HepG2 (cell line): Measurements from ENCODE around the gene PKP1. TPM values are rescaled to one million over a fixed set of nuclear protein-coding genes. Genes with fewer than 3 reads are reported as not detected.

ENCODE experiments used
- ATAC-seq: fragments of 200-7000 bp; cut with Tn5 transposase; 3 replicates; pipeline ENCODE4 v1.9.1; 2020; ENCODE audit warnings: mild to moderate bottlenecking, moderate library complexity
- BruUV-seq: library from RNA; stranded (reverse); fragments of 400-500 nt; replicated peaks from 2 replicates; lab custom pipeline; 2021; lab: Mats Ljungman, UMichigan
- CTCF ChIA-PET: fragments of 300-600 bp; formaldehyde crosslinking; extraction: SDS; loops from one replicate; lab custom pipeline; 2021; ENCODE audit warnings: low total read pairs, inconsistent platforms, low intra/inter-chr PET ratio; lab: Yijun Ruan, JAX
- POLR2A ChIA-PET: fragments of 350-600 bp; sonication (Branson Sonifier 250); formaldehyde crosslinking; loops from one replicate; lab custom pipeline; 2020; ENCODE audit warnings: antibody characterized with exemption, inconsistent platforms; lab: Yijun Ruan, JAX
- DNase-seq: peaks from one replicate; pipeline ENCODE4 v3.0.0-alpha.2; 2015; ENCODE audit warnings: low spot score
- FAIRE-seq: peaks from 3 replicates; lab custom pipeline; 2011; peaks lifted over from hg19 to GRCh38; lab: Jason Lieb, UNC
- H2AFZ ChIP-seq: one replicate; pipeline ENCODE4 v1.6.1; 2011; ENCODE audit warnings: low read length, inconsistent platforms
- H3K27ac ChIP-seq: fragments of 300-600 bp; 3 replicates; pipeline ENCODE4 v1.8.0; 2011; ENCODE audit warnings: mixed run types, mild to moderate bottlenecking, mixed read lengths, low read length, inconsistent platforms; ENCODE audit not compliant: insufficient read depth; ENCODE audit errors: extremely low read length
- H3K27me3 ChIP-seq, 2 experiments: fragments of 200-600 bp in 1 of 2; 2 replicates in 1 of 2; 3 replicates in 1 of 2; pipeline versions ENCODE4 v1.6.0 to v1.8.0; 2011; ENCODE audit warnings: low read length in 2 of 2, mild to moderate bottlenecking in 2 of 2, moderate library complexity in 2 of 2, inconsistent platforms in 1 of 2; ENCODE audit not compliant: insufficient read depth in 2 of 2, control insufficient read depth in 1 of 2
- H3K36me3 ChIP-seq, 2 experiments: fragments of 200-600 bp in 1 of 2; replicated peaks in 1 of 2; 2 replicates in 1 of 2; 3 replicates in 1 of 2; pipeline versions ENCODE4 v1.5.1 to v1.8.0; 2011; ENCODE audit warnings: low read length in 2 of 2, inconsistent platforms in 1 of 2; ENCODE audit not compliant: insufficient read depth in 2 of 2, control insufficient read depth in 1 of 2
- H3K4me1 ChIP-seq: 2 replicates; pipeline ENCODE4 v1.5.1; 2012; ENCODE audit warnings: low read length, inconsistent platforms; ENCODE audit not compliant: insufficient read depth
- H3K4me2 ChIP-seq: 2 replicates; pipeline ENCODE4 v1.6.0; 2011; ENCODE audit warnings: low read depth, low read length, inconsistent platforms
- H3K4me3 ChIP-seq, 3 experiments: fragments of 200-600 bp in 1 of 3; sonication (generic), shearing (Covaris generic) in 1 of 3; replicated peaks in 1 of 3; 2 replicates each; pipeline ENCODE4 v1.5.1; 2011 to 2016; ENCODE audit warnings: low read length in 3 of 3, inconsistent platforms in 2 of 3, low read depth in 2 of 3, mild to moderate bottlenecking in 2 of 3, control low read depth in 1 of 3, mixed read lengths in 1 of 3; ENCODE audit not compliant: insufficient read depth in 1 of 3
- H3K79me2 ChIP-seq: one replicate; pipeline ENCODE4 v1.6.1; 2011; ENCODE audit warnings: low read length, inconsistent platforms; ENCODE audit not compliant: insufficient read depth
- H3K9ac ChIP-seq: 2 replicates; pipeline ENCODE4 v1.6.0; 2011; ENCODE audit warnings: mild to moderate bottlenecking, low read depth, low read length, inconsistent platforms; ENCODE audit not compliant: insufficient read depth
- H3K9me3 ChIP-seq: 2 replicates; pipeline ENCODE4 v1.5.1; 2012; ENCODE audit warnings: mild to moderate bottlenecking, low read length
- H4K20me1 ChIP-seq: 2 replicates; pipeline ENCODE4 v1.6.0; 2011; ENCODE audit warnings: inconsistent platforms, mild to moderate bottlenecking, low read length, moderate library complexity; ENCODE audit not compliant: insufficient read depth
- HDAC1 ChIP-seq: sonication (generic); formaldehyde crosslinking; IDR thresholded peaks from 2 replicates; pipeline ENCODE4 v1.5.1; 2020; ENCODE audit warnings: mild to moderate bottlenecking, missing genetic modification reagents
- MAF1 ChIP-seq: sonication (generic); formaldehyde crosslinking; IDR thresholded peaks from 2 replicates; pipeline ENCODE4 v1.5.0; 2020; ENCODE audit warnings: missing genetic modification reagents, borderline replicate concordance
- MAZ ChIP-seq, 2 experiments: sonication (generic) in 1 of 2; formaldehyde crosslinking in 1 of 2; IDR thresholded peaks; 2 replicates each; pipeline versions ENCODE4 v1.5.0 to v1.6.1; 2012 to 2020; ENCODE audit warnings: low read depth in 2 of 2, mild to moderate bottlenecking in 2 of 2, borderline replicate concordance in 1 of 2, improper control_type of control experiment in 1 of 2, low read length in 1 of 2, missing genetic modification reagents in 1 of 2, moderate library complexity in 1 of 2
- SMC3 ChIP-seq: IDR thresholded peaks from 2 replicates; pipeline ENCODE4 v1.6.1; 2011; ENCODE audit warnings: low read length, improper control_type of control experiment
- SRSF1 ChIP-seq: fragments of 200-400 bp; formaldehyde crosslinking; optimal IDR thresholded peaks from 2 replicates; pipeline ENCODE3; 2017; ENCODE audit warnings: mild to moderate bottlenecking, low read depth, low read length, moderate library complexity
- STAG1 ChIP-seq: sonication (generic); formaldehyde crosslinking; IDR thresholded peaks from 2 replicates; pipeline ENCODE4 v1.4.0; 2020; ENCODE audit warnings: missing genetic modification reagents
- ZEB1 ChIP-seq: IDR thresholded peaks from 2 replicates; pipeline ENCODE4 v1.6.1; 2012; ENCODE audit warnings: mild to moderate bottlenecking, low read depth, inconsistent platforms; ENCODE audit not compliant: insufficient replicate concordance
- ZNF773 ChIP-seq: sonication (generic); formaldehyde crosslinking; IDR thresholded peaks from 2 replicates; pipeline ENCODE4 v1.4.0; 2020; ENCODE audit warnings: missing genetic modification reagents, borderline replicate concordance
- WGBS: methylation state at CpG from one replicate; pipeline ENCODE4 v1.1.6; 2017; ENCODE audit warnings: low lambda C conversion rate; 5-methylcytosine and 5-hydroxymethylcytosine counted together
- in situ Hi-C: cut with HindIII; loops from 2 replicates; pipeline ENCODE4 v1.10.0; 2017; ENCODE audit warnings: low pct_unique_long_range_greater_than_20kb; ENCODE audit not compliant: extremely low pct_ligation_motif_present
- intact Hi-C: fragments of 100-400 bp; cut with micrococcal nuclease; formaldehyde crosslinking; loops from one replicate; pipeline ENCODE4 v1.10.0; 2022; ENCODE audit not compliant: unreplicated experiment
- polyA plus RNA-seq, 8 experiments: library from polyadenylated mRNA; depleted of rRNA in 3 of 8; stranded (reverse) in 7 of 8; unstranded in 1 of 8; fragments of >200 nt; fragmentation: Illumina TruSeq in 4 of 8; extraction: Trizol in 4 of 8; gene quantifications; 2 replicates each; pipeline versions ENCODE4 v1.2.1 to v1.2.3, GENCODE V29; 2011 to 2016; ENCODE audit warnings: low read depth in 4 of 8, missing spikeins in 1 of 8, mixed read lengths in 1 of 8; ENCODE audit not compliant: insufficient read depth in 1 of 8
- total RNA-seq, 5 experiments: library from RNA; depleted of rRNA; stranded (reverse); fragments of >200 nt; fragmentation: Illumina TruSeq; extraction: Trizol; gene quantifications; 2 replicates each; pipeline ENCODE4 v1.2.3, GENCODE V29; 2016; ENCODE audit warnings: low read depth in 1 of 5
- TF ChIP-seq, protein P1 (sequence below): sonication (generic); formaldehyde crosslinking; IDR thresholded peaks from 2 replicates; pipeline ENCODE4; 2020; ENCODE audit warnings: missing genetic modification reagents, mild to moderate bottlenecking, borderline replicate concordance
- TF ChIP-seq, protein P2 (sequence below): sonication (generic); formaldehyde crosslinking; IDR thresholded peaks from 2 replicates; pipeline ENCODE4 v1.9.0; 2022; ENCODE audit warnings: missing genetic modification reagents, mild to moderate bottlenecking, borderline replicate concordance
- TF ChIP-seq, protein P3 (sequence below): sonication (generic); formaldehyde crosslinking; IDR thresholded peaks from 2 replicates; pipeline ENCODE4 v1.5.1; 2020; ENCODE audit warnings: mild to moderate bottlenecking, missing genetic modification reagents, moderate library complexity

PKP1 gene
- total and polyA plus RNA-seq, 2 of the 13 experiments (the other 11 are each of a cell fraction or from before 2014, with no cell fraction given): not detected

DNA sequence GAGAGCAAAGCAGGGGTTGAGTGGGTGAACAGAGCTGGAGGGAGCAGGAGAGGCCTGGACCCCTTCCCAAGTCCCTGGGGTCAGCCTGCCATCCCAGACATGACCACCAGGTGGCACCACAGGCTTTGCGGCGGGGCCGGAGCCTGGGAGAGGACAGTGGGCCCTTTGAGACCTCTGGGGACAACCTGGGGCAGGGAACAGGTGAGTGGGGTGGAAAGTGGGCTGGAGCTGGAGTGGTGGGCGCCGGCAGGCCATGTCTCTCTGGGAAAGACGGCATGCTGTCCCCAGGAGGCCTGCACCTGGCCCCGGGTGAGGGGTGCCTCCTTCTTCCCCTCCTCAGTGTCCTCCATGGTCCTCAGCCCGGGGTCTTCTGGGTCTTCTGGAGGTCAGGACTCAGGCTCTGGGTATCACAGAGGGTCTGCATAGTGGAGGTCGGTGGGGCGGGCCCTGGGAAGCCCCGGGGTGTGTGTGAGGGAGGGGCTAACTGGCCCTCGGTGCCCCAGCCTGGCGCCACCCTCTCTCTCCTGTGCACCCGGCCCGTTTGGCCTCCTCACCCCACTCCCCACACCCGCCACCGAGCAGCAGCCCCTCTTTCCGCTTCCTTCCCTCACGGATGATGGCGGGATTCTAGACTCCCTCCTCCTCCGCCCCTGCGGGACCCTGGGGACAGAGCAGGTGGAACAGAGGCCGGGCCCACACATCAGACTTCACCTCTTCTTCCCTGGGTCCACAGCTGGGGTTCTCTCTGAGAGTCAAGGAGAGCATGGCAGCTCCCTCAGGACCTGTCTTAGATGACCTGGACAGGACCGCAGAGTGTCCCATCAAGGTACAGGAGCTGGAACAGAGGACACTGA lies 28.5 kb upstream of the PKP1 start:
- DNase-seq (peak; percentile 15), FAIRE-seq (peak; percentile 32), ATAC-seq (peak; percentile 92)
- Histone ChIP-seq H2AFZ (no peak overlapping the region), H3K79me2 (no peaks in the 10 kb centered on the region), H3K9me3 (no peaks in the 10 kb centered on the region), H3K4me3 (no peak overlapping the region), H3K27me3 (peaks cover 3 to 7% of the 10 kb centered on the region in 2 experiments; a peak in 4 of 5 replicates), H3K36me3 (no peaks in the 10 kb centered on the region), H3K27ac (no peak overlapping the region), H3K4me1 (no peaks in the 10 kb centered on the region), H3K4me2 (no peak overlapping the region), H3K9ac (no peak overlapping the region), H4K20me1 (no peaks in the 10 kb centered on the region; the same call in 1 of the 2 replicates)
- intact Hi-C loops (loop anchor here (1.0 to 2.0 kb wide), 2 partner anchors 92 to 106 kb away; no protein-coding TSS in a partner anchor), in situ Hi-C loops (no loop called here)
- whole genome bisulfite sequencing: 25% methylated on average over 8 of the region's 24 CpGs
- POLR2A ChIA-PET: no interaction called here
- CTCF ChIA-PET: interaction anchor here (0.7 to 2.6 kb wide), 3 partner anchors 92 to 106 kb away, joined by 3 to 37 read pairs (median 4); no protein-coding TSS in a partner anchor
- no TSS peak for BruUV-seq
- no peak for TF ChIP-seq SRSF1
- peak; percentile 88 for TF ChIP-seq STAG1 (CRISPR knock-in tag)
- TF ChIP-seq, protein P1, sequence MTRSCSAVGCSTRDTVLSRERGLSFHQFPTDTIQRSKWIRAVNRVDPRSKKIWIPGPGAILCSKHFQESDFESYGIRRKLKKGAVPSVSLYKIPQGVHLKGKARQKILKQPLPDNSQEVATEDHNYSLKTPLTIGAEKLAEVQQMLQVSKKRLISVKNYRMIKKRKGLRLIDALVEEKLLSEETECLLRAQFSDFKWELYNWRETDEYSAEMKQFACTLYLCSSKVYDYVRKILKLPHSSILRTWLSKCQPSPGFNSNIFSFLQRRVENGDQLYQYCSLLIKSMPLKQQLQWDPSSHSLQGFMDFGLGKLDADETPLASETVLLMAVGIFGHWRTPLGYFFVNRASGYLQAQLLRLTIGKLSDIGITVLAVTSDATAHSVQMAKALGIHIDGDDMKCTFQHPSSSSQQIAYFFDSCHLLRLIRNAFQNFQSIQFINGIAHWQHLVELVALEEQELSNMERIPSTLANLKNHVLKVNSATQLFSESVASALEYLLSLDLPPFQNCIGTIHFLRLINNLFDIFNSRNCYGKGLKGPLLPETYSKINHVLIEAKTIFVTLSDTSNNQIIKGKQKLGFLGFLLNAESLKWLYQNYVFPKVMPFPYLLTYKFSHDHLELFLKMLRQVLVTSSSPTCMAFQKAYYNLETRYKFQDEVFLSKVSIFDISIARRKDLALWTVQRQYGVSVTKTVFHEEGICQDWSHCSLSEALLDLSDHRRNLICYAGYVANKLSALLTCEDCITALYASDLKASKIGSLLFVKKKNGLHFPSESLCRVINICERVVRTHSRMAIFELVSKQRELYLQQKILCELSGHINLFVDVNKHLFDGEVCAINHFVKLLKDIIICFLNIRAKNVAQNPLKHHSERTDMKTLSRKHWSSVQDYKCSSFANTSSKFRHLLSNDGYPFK: no peak
- TF ChIP-seq SMC3: peak; percentile 45; the same call in 1 of the 2 replicates
- TF ChIP-seq, protein P2, sequence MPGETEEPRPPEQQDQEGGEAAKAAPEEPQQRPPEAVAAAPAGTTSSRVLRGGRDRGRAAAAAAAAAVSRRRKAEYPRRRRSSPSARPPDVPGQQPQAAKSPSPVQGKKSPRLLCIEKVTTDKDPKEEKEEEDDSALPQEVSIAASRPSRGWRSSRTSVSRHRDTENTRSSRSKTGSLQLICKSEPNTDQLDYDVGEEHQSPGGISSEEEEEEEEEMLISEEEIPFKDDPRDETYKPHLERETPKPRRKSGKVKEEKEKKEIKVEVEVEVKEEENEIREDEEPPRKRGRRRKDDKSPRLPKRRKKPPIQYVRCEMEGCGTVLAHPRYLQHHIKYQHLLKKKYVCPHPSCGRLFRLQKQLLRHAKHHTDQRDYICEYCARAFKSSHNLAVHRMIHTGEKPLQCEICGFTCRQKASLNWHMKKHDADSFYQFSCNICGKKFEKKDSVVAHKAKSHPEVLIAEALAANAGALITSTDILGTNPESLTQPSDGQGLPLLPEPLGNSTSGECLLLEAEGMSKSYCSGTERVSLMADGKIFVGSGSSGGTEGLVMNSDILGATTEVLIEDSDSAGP (CRISPR knock-in tag): 0 out of 2 replicates have a peak, but pooled peaks have one; percentile 25
- TF ChIP-seq HDAC1 (CRISPR knock-in tag): 0 out of 2 replicates have a peak, but pooled peaks have one; percentile 24
- no peak for TF ChIP-seq MAF1
- TF ChIP-seq ZNF773: no peak
- TF ChIP-seq, protein P3, sequence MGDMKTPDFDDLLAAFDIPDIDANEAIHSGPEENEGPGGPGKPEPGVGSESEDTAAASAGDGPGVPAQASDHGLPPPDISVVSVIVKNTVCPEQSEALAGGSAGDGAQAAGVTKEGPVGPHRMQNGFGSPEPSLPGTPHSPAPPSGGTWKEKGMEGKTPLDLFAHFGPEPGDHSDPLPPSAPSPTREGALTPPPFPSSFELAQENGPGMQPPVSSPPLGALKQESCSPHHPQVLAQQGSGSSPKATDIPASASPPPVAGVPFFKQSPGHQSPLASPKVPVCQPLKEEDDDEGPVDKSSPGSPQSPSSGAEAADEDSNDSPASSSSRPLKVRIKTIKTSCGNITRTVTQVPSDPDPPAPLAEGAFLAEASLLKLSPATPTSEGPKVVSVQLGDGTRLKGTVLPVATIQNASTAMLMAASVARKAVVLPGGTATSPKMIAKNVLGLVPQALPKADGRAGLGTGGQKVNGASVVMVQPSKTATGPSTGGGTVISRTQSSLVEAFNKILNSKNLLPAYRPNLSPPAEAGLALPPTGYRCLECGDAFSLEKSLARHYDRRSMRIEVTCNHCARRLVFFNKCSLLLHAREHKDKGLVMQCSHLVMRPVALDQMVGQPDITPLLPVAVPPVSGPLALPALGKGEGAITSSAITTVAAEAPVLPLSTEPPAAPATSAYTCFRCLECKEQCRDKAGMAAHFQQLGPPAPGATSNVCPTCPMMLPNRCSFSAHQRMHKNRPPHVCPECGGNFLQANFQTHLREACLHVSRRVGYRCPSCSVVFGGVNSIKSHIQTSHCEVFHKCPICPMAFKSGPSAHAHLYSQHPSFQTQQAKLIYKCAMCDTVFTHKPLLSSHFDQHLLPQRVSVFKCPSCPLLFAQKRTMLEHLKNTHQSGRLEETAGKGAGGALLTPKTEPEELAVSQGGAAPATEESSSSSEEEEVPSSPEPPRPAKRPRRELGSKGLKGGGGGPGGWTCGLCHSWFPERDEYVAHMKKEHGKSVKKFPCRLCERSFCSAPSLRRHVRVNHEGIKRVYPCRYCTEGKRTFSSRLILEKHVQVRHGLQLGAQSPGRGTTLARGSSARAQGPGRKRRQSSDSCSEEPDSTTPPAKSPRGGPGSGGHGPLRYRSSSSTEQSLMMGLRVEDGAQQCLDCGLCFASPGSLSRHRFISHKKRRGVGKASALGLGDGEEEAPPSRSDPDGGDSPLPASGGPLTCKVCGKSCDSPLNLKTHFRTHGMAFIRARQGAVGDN (CRISPR knock-in tag): peak; percentile 31; the same call in 1 of the 2 replicates
- peak; percentile 32; the same call in 1 of the 2 replicates for TF ChIP-seq MAZ (IDR thresholded peaks at IDR 0.05; ENCODE audit: borderline replicate concordance, low read depth, low read length)
- no peak for TF ChIP-seq MAZ (CRISPR knock-in tag; IDR thresholded peaks at IDR 0.05; ENCODE audit: low read depth)
- no peak for TF ChIP-seq ZEB1
